Gastrocnemius medialis (tissue), 4 donors: ENCODE data around the gene MTM1. TPM values are rescaled to one million over a fixed set of nuclear protein-coding genes. Genes with fewer than 3 reads are reported as not detected.

Experiments
- ATAC-seq, 2 donors: fragments of 150-250 bp; one replicate each; pipeline ENCODE4 v1.9.1; 2016
- DNase-seq, 2 donors: peaks; one replicate each; pipeline ENCODE4 v3.0.0-alpha.2; 2019
- H3K27ac ChIP-seq, 4 donors: fragments of 200-600 bp; sonication (generic); 1 replicate in 1 of 4; 2 replicates in 3 of 4; pipeline ENCODE4 v1.5.1; 2016 to 2018; ENCODE audit warnings: mild to moderate bottlenecking in 2 of 4, moderate library complexity in 1 of 4
- H3K27me3 ChIP-seq, 3 donors: fragments of 200-600 bp; sonication (generic) in 2 of 3; 1 replicate in 1 of 3; 2 replicates in 2 of 3; pipeline versions ENCODE4 v1.5.1 to v1.6.0; 2016 to 2019; ENCODE audit warnings: mild to moderate bottlenecking in 1 of 3, moderate library complexity in 1 of 3
- H3K36me3 ChIP-seq, 2 donors: fragments of 200-600 bp; sonication (generic) in 1 of 2; one replicate each; pipeline ENCODE4 v1.5.1; 2017 to 2018
- H3K4me1 ChIP-seq, 2 donors: fragments of 200-600 bp; sonication (generic) in 1 of 2; one replicate each; pipeline ENCODE4 v1.5.1; 2016 to 2017; ENCODE audit warnings: mild to moderate bottlenecking in 2 of 2
- H3K4me3 ChIP-seq, 4 donors: fragments of 200-600 bp; sonication (generic) in 3 of 4; 1 replicate in 1 of 4; 2 replicates in 3 of 4; pipeline ENCODE4 v1.5.1; 2016 to 2019; ENCODE audit warnings: mild to moderate bottlenecking in 2 of 4
- H3K9me3 ChIP-seq, 3 donors: fragments of 200-600 bp; sonication (generic) in 2 of 3; 1 replicate in 1 of 3; 2 replicates in 2 of 3; pipeline ENCODE4 v1.5.1; 2016 to 2019
- CTCF ChIP-seq, 5 experiments: fragments of 450-650 bp in 3 of 5; fragments of 200-600 bp in 2 of 5; sonication (generic) in 2 of 5; IDR thresholded peaks in 4 of 5; conservative IDR thresholded peaks in 1 of 5; 1 replicate in 4 of 5; 2 replicates in 1 of 5; pipeline ENCODE4 v1.5.1; 2016 to 2019; ENCODE audit warnings: antibody characterized with exemption in 5 of 5, mild to moderate bottlenecking in 3 of 5, moderate library complexity in 3 of 5
- POLR2A ChIP-seq, 2 donors: fragments of 450-650 bp; IDR thresholded peaks; one replicate each; pipeline ENCODE4 v1.6.1; 2017; ENCODE audit warnings: antibody characterized with exemption in 2 of 2, mild to moderate bottlenecking in 2 of 2, moderate library complexity in 2 of 2
- in situ Hi-C, 4 donors: fragments of 200-750 bp; cut with MboI; loops; one replicate each; pipeline versions ENCODE4 v1.15.0 to v1.8.0; 2017; ENCODE audit warnings: low sequenced_read_pairs in 4 of 4
- intact Hi-C: fragments of 100-400 bp; cut with DNase I; formaldehyde crosslinking; loops from one replicate; pipeline ENCODE4 v1.15.1; 2023; ENCODE audit warnings: low total_unique reads
- total RNA-seq, 4 donors: library from RNA; depleted of rRNA; stranded (reverse); fragments of >200 nt; gene quantifications; one replicate each; pipeline versions ENCODE4 v1.1.0 to v1.2.3, GENCODE V29; 2016

MTM1 gene
- total RNA-seq, 4 donors from 2014 or later: 6.3 to 18.1 (median 11.5) TPM

DNA sequence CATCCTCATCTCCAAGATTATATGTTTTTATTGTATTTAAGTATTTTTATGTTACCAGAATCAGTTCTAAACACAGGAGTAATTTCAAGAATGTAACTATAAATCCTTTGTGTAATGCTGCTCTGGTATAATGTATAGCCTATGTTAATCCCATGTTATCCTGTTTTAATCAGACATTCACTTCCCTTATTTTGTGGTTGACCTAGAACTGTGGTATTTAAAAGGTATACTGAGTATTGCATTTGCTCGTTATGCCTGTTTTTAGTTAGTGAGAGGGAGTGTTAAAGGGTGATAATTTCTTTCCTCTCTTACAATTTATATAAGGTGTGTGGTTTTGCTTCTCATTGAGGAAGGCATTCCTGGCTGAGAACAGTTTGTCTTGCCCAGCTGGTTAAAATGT lies 26.2 kb downstream of the MTM1 start:
- TF ChIP-seq POLR2A (IDR thresholded peaks at IDR 0.05): no peak
- no peak for TF ChIP-seq CTCF (IDR thresholded peaks at IDR 0.05 in 4 of 5, conservative IDR thresholded peaks at IDR 0.05 in 1 of 5)
- Histone ChIP-seq H3K4me3 (no peak overlapping the region), H3K27ac (no peak overlapping the region), H3K27me3 (no peaks in the 10 kb centered on the region), H3K4me1 (no peaks in the 10 kb centered on the region), H3K9me3 (no peaks in the 10 kb centered on the region), H3K36me3 (no peaks in the 10 kb centered on the region)
- ATAC-seq (no peak), DNase-seq (no peak)
- in situ Hi-C loops (loop anchor here in 1 of 4 donors (25.0 kb wide), 1 partner anchor 632 kb away; no protein-coding TSS in a partner anchor), intact Hi-C loops (no loop called here)

GRCh38 chrX:150599226-150599625 lies 30.8 kb downstream of the MTM1 start:
- no peaks in the 10 kb centered on the region for H3K4me1 ChIP-seq
- H3K27ac ChIP-seq: no peak overlapping the region
- H3K4me3 ChIP-seq: no peak overlapping the region
- TF ChIP-seq CTCF (IDR thresholded peaks at IDR 0.05 in 4 of 5, conservative IDR thresholded peaks at IDR 0.05 in 1 of 5) (no peak), POLR2A (IDR thresholded peaks at IDR 0.05) (no peak)
- intact Hi-C loops (no loop called here), in situ Hi-C loops (loop anchor here in 1 of 4 donors (25.0 kb wide), 1 partner anchor 637 kb away; no protein-coding TSS in a partner anchor)
- H3K27me3 ChIP-seq: no peaks in the 10 kb centered on the region
- no peak for ATAC-seq
- no peaks in the 10 kb centered on the region for H3K36me3 ChIP-seq
- no peak for DNase-seq
- H3K9me3 ChIP-seq: no peaks in the 10 kb centered on the region

GRCh38 chrX:150602296-150602695 lies 33.9 kb downstream of the MTM1 start:
- TF ChIP-seq POLR2A (IDR thresholded peaks at IDR 0.05): no peak
- no peak for TF ChIP-seq CTCF (IDR thresholded peaks at IDR 0.05 in 4 of 5, conservative IDR thresholded peaks at IDR 0.05 in 1 of 5)
- H3K36me3 ChIP-seq: no peaks in the 10 kb centered on the region
- no peaks in the 10 kb centered on the region for H3K4me1 ChIP-seq
- H3K27me3 ChIP-seq: no peaks in the 10 kb centered on the region
- intact Hi-C loops (no loop called here), in situ Hi-C loops (no loop called here)
- H3K4me3 ChIP-seq: no peak overlapping the region
- ATAC-seq (no peak), DNase-seq (no peak)
- H3K9me3 ChIP-seq: no peaks in the 10 kb centered on the region
- no peak overlapping the region for H3K27ac ChIP-seq

DNA sequence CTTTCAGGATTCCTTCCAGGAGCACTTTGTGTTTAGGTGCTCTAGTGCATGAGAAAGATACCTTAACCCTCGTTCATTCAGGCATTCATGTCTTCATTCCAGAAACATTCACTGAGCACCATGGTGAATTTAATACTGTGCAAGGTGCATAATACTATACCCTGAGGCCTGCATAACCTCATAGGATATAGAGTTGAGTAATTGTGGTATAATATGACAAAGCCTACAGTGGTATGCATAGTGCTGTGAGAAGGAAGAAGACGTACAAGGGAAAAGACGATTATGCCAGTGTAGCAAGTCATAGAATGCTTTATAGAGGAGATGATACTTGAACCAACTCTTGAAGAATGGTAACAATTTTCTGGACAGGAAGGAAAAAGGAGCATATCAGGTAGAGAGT lies 34.3 kb downstream of the MTM1 start:
- Histone ChIP-seq H3K36me3 (no peaks in the 10 kb centered on the region), H3K4me1 (no peaks in the 10 kb centered on the region), H3K27ac (no peak overlapping the region), H3K9me3 (no peaks in the 10 kb centered on the region), H3K27me3 (no peaks in the 10 kb centered on the region), H3K4me3 (no peak overlapping the region)
- in situ Hi-C loops (no loop called here), intact Hi-C loops (no loop called here)
- no peak for ATAC-seq
- DNase-seq: no peak
- TF ChIP-seq CTCF (IDR thresholded peaks at IDR 0.05 in 4 of 5, conservative IDR thresholded peaks at IDR 0.05 in 1 of 5) (no peak), POLR2A (IDR thresholded peaks at IDR 0.05) (no peak)

- Histone ChIP-seq H3K4me3 (no peak overlapping the region), H3K36me3 (no peaks in the 10 kb centered on the region), H3K4me1 (no peaks in the 10 kb centered on the region), H3K9me3 (no peaks in the 10 kb centered on the region), H3K27ac (no peak overlapping the region), H3K27me3 (no peaks in the 10 kb centered on the region)
- intact Hi-C loops (no loop called here), in situ Hi-C loops (no loop called here)
- TF ChIP-seq POLR2A (IDR thresholded peaks at IDR 0.05) (no peak), CTCF (IDR thresholded peaks at IDR 0.05 in 4 of 5, conservative IDR thresholded peaks at IDR 0.05 in 1 of 5) (no peak)
- ATAC-seq (peak in 1 of 2 donors; percentile 84), DNase-seq (no peak)
Measured at GRCh38 chrX:150605603-150606002, 37.2 kb downstream of the MTM1 start.
